Central memory CD8-positive, alpha-beta T cell (primary cell): ENCODE measurements around the gene NCKAP1.
"Not testable (repeated sequence)": the region's sequence is repeated elsewhere in the genome, so short reads cannot be mapped to it uniquely, and the experiment has no call there.

Experiments used
- ATAC-seq: fragments of 150-1000 bp; cut with Tn5 transposase; replicated peaks from 2 replicates; pipeline ENCODE4 v1.10.0; 2022; ENCODE audit warnings: mild to moderate bottlenecking, moderate FRiP score, moderate number of reproducible peaks; ENCODE audit not compliant: poor library complexity, severe bottlenecking; ENCODE audit errors: extremely low read depth
- DNase-seq, 2 donors: peaks; one replicate each; pipeline ENCODE4 v3.0.0; 2021; ENCODE audit warnings: low spot score in 2 of 2
- H3K27ac Mint-ChIP-seq: one replicate; pipeline ENCODE4 v1.8.0; 2022; ENCODE audit warnings: low read depth, mild to moderate bottlenecking, moderate library complexity, mixed read lengths
- H3K27me3 Mint-ChIP-seq: one replicate; pipeline ENCODE4 v1.8.0; 2022; ENCODE audit warnings: mixed read lengths
- H3K36me3 Mint-ChIP-seq: one replicate; pipeline ENCODE4 v1.8.0; 2022; ENCODE audit warnings: mild to moderate bottlenecking, moderate library complexity, mixed read lengths; ENCODE audit not compliant: insufficient read depth
- H3K4me1 Mint-ChIP-seq: one replicate; pipeline ENCODE4 v1.8.0; 2022; ENCODE audit warnings: mixed read lengths
- H3K4me3 Mint-ChIP-seq: one replicate; pipeline ENCODE4 v1.8.0; 2022; ENCODE audit warnings: mild to moderate bottlenecking, moderate library complexity, mixed read lengths
- H3K9me3 Mint-ChIP-seq: one replicate; pipeline ENCODE4 v1.8.0; 2022; ENCODE audit warnings: mixed read lengths

The NCKAP1 gene

GRCh38 chr2:183059561-183059960 is 21.3 kb upstream of the NCKAP1 start:
- no peaks in the 10 kb centered on the region for H3K4me1 Mint-ChIP-seq
- no peak overlapping the region for H3K27ac Mint-ChIP-seq
- H3K9me3 Mint-ChIP-seq: no peaks in the 10 kb centered on the region
- H3K4me3 Mint-ChIP-seq: no peak overlapping the region
- peaks cover 42% of the 10 kb centered on the region for H3K27me3 Mint-ChIP-seq
- no peaks in the 10 kb centered on the region for H3K36me3 Mint-ChIP-seq
- no peak for DNase-seq
- no peak for ATAC-seq

GRCh38 chr2:183057333-183057985 is 19.2 kb upstream of the NCKAP1 start:
- Mint-ChIP-seq H3K36me3 (no peaks in the 10 kb centered on the region), H3K27me3 (peaks cover 44% of the 10 kb centered on the region), H3K4me1 (no peaks in the 10 kb centered on the region), H3K27ac (no peak overlapping the region), H3K4me3 (no peak overlapping the region), H3K9me3 (no peaks in the 10 kb centered on the region)
- DNase-seq: no peak
- no peak for ATAC-seq

- no peak overlapping the region for H3K27ac Mint-ChIP-seq
- no peak for ATAC-seq
These were observed 11.2 kb upstream of the NCKAP1 start for GRCh38 chr2:183049420-183049819.

GRCh38 chr2:183047486-183048125 is 9.3 kb upstream of the NCKAP1 start:
- not testable (repeated sequence) for H3K4me3 Mint-ChIP-seq, H3K4me1 Mint-ChIP-seq, H3K27ac Mint-ChIP-seq, DNase-seq, ATAC-seq, H3K36me3 Mint-ChIP-seq, H3K9me3 Mint-ChIP-seq
- H3K27me3 Mint-ChIP-seq: peaks cover 11% of the 10 kb centered on the region

More at GRCh38 chr2:183049420-183049819, 11.2 kb upstream of the NCKAP1 start:
- Mint-ChIP-seq H3K27me3 (peaks cover 29% of the 10 kb centered on the region), H3K9me3 (no peaks in the 10 kb centered on the region), H3K4me1 (no peaks in the 10 kb centered on the region), H3K4me3 (no peak overlapping the region), H3K36me3 (peaks cover 1% of the 10 kb centered on the region)
- DNase-seq: no peak

- H3K27ac Mint-ChIP-seq, ATAC-seq, DNase-seq, H3K4me3 Mint-ChIP-seq, H3K36me3 Mint-ChIP-seq, H3K9me3 Mint-ChIP-seq: not testable (repeated sequence)
- peaks cover 12% of the 10 kb centered on the region for H3K27me3 Mint-ChIP-seq
- H3K4me1 Mint-ChIP-seq: peaks cover 12% of the 10 kb centered on the region
These were observed 5.3 kb upstream of the NCKAP1 start for GRCh38 chr2:183043580-183043979.

GRCh38 chr2:183040604-183041003 is 2.3 kb upstream of the NCKAP1 start:
- peaks cover 12% of the 10 kb centered on the region for H3K27me3 Mint-ChIP-seq
- no peaks in the 10 kb centered on the region for H3K9me3 Mint-ChIP-seq
- peaks cover 10% of the 10 kb centered on the region for H3K36me3 Mint-ChIP-seq
- no peak for ATAC-seq
- H3K4me3 Mint-ChIP-seq: no peak overlapping the region
- no peak overlapping the region for H3K27ac Mint-ChIP-seq
- peaks cover 32% of the 10 kb centered on the region for H3K4me1 Mint-ChIP-seq
- DNase-seq: no peak

GRCh38 chr2:183037553-183038340 is 510 bp downstream of the NCKAP1 start:
- Mint-ChIP-seq H3K4me3 (peak overlapping the region; percentile 84), H3K9me3 (no peaks in the 10 kb centered on the region), H3K27me3 (peaks cover 12% of the 10 kb centered on the region), H3K36me3 (peaks cover 13% of the 10 kb centered on the region), H3K27ac (no peak overlapping the region), H3K4me1 (peaks cover 35% of the 10 kb centered on the region)
- ATAC-seq: peak; percentile 56
- DNase-seq: peak; percentile 28 to 32

- peaks cover 12% of the 10 kb centered on the region for H3K27me3 Mint-ChIP-seq
- DNase-seq (no peak), ATAC-seq (no peak)
- H3K4me1 Mint-ChIP-seq: peaks cover 35% of the 10 kb centered on the region
- H3K4me3 Mint-ChIP-seq: peak overlapping the region; percentile 84
- peaks cover 13% of the 10 kb centered on the region for H3K36me3 Mint-ChIP-seq
- no peak overlapping the region for H3K27ac Mint-ChIP-seq
- H3K9me3 Mint-ChIP-seq: no peaks in the 10 kb centered on the region
These were observed 1.1 kb downstream of the NCKAP1 start for GRCh38 chr2:183037074-183037552.

GRCh38 chr2:183035954-183036669 is 2.1 kb downstream of the NCKAP1 start:
- ATAC-seq (no peak), DNase-seq (no peak)
- Mint-ChIP-seq H3K9me3 (no peaks in the 10 kb centered on the region), H3K27ac (peak overlapping the region; percentile 20), H3K4me3 (no peak overlapping the region), H3K27me3 (peaks cover 12% of the 10 kb centered on the region), H3K4me1 (peaks cover 35% of the 10 kb centered on the region), H3K36me3 (peaks cover 13% of the 10 kb centered on the region)

GRCh38 chr2:183035298-183035953 is 2.8 kb downstream of the NCKAP1 start:
- no peak for ATAC-seq
- Mint-ChIP-seq H3K27ac (no peak overlapping the region), H3K36me3 (peaks cover 13% of the 10 kb centered on the region), H3K4me3 (no peak overlapping the region), H3K4me1 (peaks cover 35% of the 10 kb centered on the region), H3K9me3 (no peaks in the 10 kb centered on the region), H3K27me3 (peaks cover 12% of the 10 kb centered on the region)
- no peak for DNase-seq

GRCh38 chr2:183034806-183035205 is 3.5 kb downstream of the NCKAP1 start:
- ATAC-seq (no peak), DNase-seq (no peak)
- H3K27ac Mint-ChIP-seq: no peak overlapping the region
- peaks cover 13% of the 10 kb centered on the region for H3K36me3 Mint-ChIP-seq
- no peak overlapping the region for H3K4me3 Mint-ChIP-seq
- H3K4me1 Mint-ChIP-seq: peaks cover 35% of the 10 kb centered on the region
- peaks cover 12% of the 10 kb centered on the region for H3K27me3 Mint-ChIP-seq
- no peaks in the 10 kb centered on the region for H3K9me3 Mint-ChIP-seq

GRCh38 chr2:183033951-183034350 is 4.3 kb downstream of the NCKAP1 start:
- Mint-ChIP-seq H3K4me1 (peaks cover 27% of the 10 kb centered on the region), H3K9me3 (no peaks in the 10 kb centered on the region), H3K27me3 (peaks cover 14% of the 10 kb centered on the region), H3K4me3 (no peak overlapping the region), H3K27ac (no peak overlapping the region), H3K36me3 (peaks cover 13% of the 10 kb centered on the region)
- no peak for DNase-seq
- no peak for ATAC-seq
